ENCODE measurements around the gene TREM2.
"Not testable (repeated sequence)": the region's sequence is repeated elsewhere in the genome, so short reads cannot be mapped to it uniquely, and the experiment has no call there.

Gene TREM2
- total RNA-seq, result 185 to 469 (median 317) reads per million in 17 experiments

DNA sequence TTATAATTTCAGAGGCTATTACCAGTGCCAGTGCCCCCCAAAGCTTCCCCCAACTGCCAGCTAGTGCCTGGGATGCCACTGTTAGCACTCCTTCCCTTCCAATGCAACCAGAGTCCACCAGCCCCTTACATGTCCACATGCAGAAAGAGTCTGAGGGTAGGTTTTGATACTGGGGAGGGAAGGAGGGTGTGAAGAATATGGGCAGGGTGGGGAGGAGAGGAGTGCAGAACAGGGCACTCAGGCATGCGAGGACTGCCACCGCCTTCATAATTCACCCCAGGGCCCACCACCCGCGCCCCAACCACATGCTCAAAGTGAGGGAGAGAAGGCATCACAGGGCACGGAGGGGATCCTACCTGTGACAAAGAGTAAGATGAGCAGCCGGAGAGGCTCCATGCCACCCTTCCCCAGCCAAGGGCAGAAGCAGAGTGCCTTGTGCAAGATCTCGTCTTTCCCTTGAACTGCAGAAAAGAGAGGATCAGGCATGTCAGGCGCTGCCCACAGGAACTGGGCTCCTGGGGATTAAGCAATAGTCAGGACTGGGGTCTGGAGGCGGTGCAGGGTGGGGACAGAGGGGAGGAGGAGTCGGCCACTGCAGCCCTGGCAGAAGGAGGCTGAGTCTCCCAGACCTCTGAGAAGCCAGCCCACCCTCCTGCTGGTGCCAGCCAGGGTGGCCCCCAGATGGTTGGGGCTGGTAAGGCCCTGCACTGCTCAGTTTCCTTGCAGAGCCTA lies at the start of gene TREM2:
Gene TREM2, minus strand, starts transcription at position 430 of the 732 bp plus-strand sequence. Its CDS starts 34 bp downstream, at position 396.
- DNase-seq, result peak; percentile 72 to 90 (median 87)

DNA sequence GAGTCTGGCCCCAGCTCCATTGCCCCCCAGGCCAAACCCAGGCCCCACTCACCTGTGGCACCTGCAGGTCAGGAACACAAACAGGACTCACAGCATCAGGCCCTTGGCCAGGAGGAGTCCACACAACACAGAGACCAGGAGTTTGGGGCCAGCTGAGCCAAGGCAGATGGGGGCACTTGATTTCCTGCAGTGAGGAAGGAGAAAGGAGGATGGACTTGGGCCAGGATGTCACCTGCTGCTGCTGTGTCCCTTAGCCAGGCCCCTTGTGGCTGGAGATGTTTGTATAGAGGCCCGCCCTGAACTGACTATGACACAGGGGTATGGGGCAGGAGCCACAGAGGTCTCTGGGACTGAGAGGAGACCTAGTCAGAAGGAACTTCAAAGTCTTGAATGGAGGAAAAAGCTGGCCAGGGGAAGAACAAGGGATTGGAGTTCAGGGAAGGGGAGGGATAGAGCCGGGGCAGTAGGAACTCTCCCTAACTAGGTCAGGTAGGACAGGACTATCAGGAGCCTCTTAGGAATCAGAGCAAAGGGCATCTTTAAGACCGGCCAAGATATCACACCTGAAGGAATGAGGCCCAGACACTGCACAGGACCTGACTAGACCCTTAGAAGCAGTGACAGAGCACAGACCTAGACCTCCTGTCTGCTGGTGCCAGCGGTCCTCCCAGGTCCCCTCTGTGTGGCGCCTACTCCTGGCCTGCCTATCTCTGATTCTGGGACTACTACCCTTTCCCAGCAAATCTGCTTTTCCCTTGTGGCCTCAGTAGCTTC lies 46.8 kb upstream of the TREM2 start:
- DNase-seq, result peak in 3 of 4 experiments; percentile 15 to 33 (median 18)

DNA sequence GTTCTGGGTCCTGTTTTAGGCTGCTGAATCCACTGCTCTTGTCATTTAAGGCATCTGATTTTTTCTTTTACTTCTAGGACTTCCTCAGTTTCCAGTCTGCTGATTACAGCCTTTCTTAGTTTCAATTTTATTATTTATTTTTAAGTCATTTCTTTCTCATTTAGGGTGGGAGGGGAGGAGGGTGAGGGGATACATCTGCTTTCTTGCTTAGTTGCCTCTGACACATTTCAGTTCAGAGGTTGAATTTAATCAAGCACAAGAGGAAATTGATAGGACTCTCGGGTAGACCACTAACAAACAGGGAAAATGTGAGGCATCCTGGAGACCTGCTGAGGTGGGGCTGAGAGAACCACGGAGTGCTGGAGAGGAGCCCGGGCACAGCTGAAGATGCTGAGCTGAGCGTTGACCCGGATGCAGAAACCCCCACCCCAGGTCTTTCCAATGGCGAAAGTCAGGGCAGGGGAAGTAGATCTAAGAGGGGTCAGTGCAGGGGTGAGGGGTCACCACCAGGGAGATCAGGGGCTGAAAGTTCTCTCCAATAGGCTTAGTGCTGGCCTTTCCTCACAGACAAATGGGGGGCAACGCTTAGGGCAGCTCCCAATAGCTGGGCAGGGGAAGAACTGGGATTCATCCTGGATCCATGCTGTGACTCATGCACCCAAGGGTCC lies 45.7 kb upstream of the TREM2 start:
- DNase-seq, result no peak

DNA sequence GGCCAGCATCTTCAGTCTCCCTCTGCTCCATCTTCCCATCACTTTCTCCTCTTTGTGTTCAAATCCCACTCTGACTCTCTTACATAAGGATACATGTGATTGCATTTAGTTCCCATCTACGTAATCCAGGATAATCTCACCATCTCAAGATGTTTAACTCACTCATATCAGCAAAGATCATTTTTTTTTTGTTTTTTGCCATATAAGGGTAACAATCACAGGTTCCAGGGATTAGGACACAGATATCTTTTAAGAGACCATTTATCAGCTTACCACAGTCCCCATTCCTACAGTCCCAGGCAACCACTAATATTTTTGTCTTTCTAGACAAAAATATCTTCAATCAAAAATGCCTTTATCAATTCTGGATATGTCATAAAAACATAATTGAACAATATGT lies 41.2 kb upstream of the TREM2 start:
- DNase-seq, result no peak

DNA sequence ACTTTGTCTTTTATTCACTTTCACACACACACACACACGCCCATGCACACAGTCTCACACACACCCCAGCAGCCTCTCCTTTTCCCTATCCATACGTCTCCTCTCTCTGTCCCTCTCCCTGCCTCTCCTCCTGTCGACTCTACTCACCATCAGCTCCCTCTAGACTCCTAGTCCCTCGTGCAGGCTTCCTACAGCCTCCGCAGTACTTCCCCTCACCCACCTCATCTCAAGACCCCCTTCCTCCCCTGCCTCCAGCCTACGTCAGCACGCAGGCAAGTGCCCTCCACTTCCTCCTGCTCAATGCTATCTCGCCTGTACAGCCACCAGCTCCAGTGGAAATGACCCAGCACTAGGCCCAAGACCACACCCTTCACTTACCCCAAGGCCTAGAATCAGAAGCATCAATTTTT lies 38.9 kb upstream of the TREM2 start:
- peak; percentile 37 to 56 (median 50) for DNase-seq

DNA sequence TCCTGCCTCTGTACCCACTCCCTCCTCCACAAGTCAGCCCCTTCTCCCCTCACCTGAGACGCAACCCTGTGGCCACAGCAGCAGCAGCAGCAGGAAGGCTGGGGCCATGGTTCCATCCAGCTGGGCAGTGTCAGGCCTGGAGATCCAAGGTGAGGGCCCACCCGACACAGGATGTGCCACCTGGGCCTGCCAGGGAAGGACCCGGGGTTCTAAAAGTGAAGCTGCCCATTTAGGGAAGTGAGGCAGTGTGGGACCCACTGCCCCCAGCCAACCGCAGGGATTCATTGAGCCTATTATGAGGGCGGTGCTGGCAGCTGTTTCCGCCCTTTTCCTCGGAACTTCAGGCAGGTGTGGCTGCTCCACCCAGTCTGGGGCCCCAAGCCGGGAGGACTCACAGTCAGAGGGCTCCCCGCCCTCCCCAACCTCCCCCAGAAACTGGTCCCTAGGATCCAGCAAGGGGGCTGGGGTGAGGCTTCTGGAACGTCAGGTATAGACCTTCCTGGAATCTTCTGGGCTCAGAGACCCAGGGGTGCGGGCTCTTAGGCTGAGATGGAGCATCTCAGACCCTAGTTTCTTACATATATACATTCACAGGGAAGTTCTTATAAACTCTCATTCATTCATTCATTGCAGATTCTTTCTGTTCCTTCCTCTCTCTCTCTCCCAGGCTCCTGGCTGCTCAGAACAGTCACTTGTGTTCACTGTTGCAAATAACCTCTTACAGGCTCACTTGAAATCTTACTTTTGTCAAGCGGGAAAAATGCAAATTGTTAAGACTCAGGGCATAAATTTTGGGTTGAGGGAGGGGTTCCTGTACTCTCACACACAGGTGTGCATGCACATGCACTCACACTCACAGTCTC lies 38.2 kb upstream of the TREM2 start, which contains the start of gene TREML2:
Gene TREML2, minus strand, starts transcription at position 249 of the 863 bp plus-strand sequence. Its CDS starts 141 bp downstream, at position 108.
- DNase-seq, result peak in 3 of 4 experiments; percentile 27 to 50 (median 31)

DNA sequence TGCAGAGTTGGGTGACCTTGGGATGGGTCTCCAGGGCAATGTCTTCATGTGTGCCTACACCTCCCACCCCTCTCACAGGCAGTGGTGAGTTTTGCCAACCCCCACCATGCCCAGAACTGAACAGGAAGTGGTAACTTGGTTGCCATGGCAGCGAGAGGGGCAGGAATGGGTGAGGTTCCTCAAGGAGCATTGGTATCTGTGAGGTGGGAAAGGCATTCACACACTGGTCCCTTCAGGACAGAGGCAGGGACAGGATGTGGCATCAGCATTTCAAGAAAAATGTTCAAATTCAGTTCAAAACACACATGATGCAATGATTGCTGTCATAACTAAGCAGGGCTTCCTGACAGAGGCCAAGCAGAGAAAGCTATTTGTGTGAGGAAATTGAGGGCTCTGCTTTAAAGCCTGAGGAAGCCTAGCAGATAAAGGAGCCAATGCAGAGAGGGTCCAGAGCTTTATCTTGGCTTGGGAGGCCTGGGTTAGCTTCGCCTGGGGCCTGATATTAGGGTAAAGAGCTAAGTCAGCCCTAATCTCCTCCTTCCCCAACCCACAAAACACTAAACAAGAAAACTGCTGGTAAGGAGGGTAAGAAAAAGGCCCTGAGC lies 37.5 kb upstream of the TREM2 start:
- DNase-seq, result peak; percentile 63 to 82 (median 76)

DNA sequence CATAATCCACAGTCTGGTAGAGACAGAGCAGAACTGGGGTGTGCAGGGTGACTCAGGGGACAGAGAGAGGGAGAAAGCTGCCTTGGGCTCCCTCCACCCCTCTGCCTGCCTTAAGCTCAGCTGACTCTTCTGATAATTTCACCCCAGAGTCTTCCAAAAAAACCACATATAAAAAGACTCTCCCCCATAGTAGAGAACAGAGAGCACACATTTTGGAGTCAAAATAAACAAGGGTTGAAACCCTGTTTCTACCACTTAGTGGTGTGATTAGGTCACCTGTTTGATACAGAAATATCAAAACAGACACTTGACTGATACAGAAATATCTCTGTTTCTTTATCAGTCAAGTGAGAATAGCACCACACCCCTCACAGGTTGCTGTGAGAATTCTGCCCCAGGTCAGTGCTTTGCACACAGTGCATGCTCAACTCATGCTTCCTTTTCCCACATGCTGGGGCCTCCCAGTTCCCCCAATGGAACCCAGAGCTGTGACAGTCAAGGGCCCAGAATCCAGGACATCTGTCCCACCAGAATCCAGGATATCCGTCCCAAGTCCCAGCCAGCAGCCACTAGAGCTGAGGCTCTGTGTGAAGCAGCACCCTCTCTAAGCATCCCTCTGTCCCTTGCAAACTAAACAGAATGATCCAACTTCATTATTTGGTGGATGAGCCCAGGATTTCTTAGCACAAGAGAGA lies 36.8 kb upstream of the TREM2 start:
- DNase-seq, result no peak

DNA sequence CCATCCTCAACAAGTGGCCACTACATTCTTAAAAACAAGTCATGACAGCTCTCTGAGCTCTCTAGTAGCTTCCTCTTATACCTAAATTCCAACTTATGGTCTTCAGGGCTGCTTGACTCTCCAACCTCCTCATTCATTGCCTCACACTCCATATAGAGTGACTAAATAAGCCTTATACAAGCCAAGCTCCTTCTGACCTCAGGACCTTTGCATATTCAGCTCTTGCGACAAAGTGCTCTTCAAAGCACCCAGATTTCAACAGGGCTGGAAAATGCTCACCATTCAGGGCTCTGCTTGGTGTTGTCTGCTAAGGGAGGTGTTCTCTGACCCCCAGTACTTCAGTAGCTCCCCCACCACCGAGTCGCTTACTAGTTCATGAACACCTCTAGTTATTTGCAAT lies 34.3 kb upstream of the TREM2 start:
- DNase-seq, result peak in 1 of 4 experiments; percentile 43

DNA sequence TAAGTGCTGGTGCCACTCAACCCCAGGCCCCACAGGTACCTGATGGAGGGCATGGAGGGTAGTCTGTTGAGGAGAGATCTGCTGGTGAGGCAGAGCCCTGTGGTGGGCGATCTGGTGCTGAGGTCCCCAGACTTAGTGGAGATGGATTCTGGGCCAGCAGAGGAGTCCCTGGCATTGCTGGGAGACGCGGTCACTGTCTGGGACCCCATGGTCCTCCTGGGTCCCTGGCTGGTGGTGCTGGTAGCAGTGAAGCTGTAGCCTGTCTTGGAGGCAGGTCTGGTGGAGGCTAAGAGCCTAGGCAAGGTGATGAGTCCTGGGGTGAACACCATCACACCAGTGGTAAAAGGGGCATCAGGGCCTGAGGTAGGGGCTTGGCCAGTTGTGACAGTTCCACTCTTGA lies 31.5 kb upstream of the TREM2 start:
- no peak for DNase-seq

DNA sequence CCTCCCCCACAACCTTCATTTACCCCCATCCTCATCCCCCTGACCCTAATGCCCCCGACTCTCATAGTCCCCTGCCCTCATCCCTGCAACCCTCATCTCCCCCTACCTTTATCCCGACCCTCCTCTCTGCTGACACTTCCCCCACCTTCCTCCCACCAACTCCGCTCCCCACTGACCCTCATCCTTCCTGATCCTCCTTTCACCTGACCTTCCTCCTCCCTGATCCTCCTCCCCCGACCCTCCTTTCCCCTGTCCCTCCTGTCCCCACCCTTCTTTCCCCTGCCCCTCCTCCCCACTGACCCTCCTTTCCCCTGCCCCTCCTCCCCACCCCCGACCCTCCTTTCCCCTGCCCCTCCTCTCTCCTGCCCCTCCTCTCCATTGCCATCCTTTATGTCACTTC lies 31.0 kb upstream of the TREM2 start:
- no peak for DNase-seq

DNA sequence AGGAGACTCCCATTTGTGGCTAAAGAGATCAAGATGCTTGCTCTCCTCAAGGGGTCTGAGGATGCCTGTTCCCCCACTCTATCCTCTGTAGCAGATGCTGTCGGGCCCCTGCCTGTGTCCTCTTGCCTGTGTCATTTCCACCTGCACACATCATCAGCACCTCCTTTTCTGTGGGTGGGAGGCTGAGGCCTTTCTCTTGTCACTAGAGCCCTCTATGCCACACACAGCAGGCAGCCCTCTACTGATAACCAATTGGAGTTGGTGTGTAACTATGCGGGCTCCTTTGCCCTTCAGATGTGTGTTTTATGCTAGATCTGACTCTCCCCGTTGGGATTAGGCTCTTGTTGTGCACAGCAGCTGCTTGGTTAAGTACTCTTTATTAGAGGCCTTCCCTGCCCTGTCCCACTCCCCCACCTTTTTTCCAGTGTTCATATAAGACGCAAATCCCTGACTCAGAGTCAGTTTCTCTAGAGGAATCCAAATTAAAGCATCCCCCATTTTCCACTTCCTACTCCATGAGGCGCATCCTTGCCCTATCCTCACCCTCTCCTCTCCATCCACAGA lies 30.3 kb upstream of the TREM2 start:
- no peak for DNase-seq

DNA sequence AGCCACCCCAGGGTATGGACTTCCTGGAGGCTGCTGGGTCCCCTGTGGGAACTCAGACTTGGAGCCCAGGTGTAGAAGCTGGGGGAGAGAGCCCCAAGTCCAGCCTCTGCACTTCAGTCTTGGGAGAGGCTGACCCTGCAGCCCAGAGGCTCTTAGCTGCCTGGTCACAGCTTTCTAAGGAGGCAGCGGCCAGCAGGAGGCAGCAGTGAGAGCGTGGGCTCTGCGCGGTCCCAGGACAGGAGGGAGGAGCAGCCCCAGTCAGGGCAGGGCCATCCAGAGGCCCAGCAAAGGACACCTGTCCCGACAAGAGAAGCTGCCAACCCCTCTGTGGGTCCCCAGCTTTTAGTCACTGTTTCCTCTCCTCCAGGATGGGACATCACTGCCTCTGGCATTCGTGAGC lies 28.7 kb upstream of the TREM2 start:
- peak; percentile 37 to 82 (median 62) for DNase-seq

DNA sequence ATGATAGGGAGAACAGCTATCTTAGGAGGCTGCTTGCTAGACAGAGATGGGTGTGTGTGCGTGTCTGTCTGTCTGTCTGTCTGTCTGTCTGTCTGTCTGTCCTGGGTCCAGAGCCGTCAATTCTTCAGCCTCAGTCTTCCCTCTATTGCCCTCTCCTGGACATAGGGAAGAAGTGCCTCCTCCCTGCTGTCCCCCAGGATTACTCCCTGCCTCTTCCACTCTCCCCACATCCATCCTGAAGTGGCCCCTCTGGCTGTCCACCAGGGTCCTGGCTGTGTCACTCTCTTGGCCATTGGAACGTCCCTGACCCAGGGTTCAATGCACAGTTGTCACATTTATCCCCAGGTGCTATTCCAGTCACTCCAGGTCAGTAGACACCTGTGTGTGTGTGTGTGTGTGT lies 27.9 kb upstream of the TREM2 start:
- no peak for DNase-seq

DNA sequence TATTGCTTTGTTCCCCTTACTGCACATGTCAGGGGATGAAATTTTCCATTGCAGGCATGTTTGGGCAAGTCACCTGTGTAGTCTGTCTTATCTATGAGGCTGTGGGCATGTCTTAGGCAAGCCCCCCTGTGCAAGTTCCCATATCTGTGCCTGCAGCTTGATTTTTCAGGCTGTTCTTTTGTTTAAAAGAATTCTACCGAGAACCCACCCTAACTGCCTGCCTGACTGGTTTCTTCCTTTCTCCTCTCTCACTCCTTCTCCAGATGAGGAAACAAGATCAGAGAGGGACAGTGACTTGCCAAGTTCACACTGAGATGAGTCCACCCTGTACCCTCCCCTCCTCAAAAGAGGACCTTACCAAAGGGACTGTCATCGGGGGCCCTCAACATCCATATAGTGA lies 27.1 kb upstream of the TREM2 start:
- DNase-seq, result no peak

DNA sequence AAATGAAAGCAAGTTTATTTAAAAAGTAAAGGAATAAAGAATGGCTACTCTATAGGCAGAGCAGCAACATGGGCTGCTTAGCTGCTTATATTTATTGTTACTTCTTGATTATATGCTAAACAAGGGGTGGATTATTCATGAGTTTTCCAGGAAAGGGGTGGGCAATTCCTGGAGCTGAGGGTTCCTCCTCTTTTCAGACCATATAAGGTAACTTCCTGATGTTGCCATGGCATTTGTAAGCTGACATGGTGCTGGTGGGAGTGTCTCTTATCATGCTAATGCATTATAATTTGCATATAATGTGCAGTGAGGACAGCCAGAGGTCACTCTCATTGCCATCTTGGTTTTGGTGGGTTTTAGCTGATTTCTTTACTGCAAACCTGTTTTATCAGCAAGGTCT lies 26.1 kb upstream of the TREM2 start:
- DNase-seq, result not testable (repeated sequence)

DNA sequence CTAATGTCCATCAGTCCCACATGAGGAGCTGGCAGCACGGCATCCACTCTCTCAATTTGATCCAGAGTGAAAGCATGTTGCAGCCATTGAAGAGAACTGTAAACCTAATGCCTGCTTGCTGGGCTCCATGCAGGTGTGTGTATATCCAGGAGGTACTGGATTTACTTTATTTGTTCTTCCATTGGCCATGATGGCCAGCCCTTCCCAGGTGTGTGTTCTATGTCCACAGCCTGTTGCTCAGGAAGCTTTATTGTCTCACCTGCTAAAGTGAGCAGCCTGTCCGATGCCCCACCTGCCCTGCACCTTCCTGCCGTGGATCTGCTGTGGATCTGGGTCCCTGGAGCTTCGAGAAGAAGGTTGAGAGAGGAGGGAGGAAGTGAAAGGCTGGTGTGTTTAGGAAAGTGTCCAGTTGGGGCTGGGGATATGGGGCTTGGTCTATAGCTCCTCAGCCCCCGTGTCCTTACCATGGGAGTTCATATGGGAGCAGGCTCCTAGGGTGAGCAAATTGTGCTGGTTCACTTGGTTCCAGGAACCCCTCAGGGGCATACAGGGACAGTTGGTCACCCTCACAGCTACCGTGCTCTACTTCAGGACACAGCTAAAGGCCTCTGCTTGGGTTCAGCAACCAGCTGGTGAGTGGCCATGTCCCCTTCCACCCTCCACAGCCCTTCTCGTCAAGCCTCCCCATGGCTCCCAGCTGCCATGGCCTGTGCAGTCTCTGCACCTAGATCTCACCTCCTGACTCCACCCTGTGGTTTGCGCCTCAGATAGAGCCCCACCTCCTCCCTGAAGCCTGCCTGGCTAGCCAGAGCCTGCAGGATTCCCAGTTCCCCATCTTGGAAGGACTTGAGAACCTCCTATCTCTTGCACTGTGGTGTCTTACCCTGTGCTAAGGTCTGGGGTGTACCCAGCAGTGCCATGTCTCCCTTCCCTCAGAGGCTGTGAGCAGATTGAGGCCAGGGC lies 25.3 kb upstream of the TREM2 start:
- no peak for DNase-seq

DNA sequence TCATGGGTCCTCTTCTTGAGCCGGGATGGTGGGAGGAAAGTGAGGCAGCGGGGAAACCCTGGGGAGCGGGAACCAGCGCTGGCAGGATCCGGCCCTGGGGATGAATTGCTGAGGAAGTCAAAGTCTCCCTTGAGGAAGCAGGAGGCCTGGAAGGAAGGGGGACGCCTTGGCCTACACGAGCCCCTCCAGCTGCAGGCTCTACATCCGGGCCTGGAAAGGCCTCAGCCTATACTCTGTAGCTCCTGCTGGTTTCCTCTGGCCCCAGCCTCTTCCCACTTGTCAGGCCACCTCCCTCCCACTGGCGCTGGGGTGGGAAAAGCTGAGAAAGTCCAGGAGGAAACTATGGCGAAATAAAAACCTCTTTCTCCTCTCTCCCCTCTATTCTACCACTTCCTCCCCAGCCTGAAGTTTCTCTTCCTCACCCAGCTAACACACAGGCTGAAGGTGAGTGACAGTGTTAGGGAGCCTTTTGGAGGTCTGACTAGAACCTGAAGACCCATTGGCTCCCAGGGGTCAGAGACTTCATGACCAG lies 23.2 kb upstream of the TREM2 start:
- DNase-seq, result peak; percentile 43 to 68 (median 60)

DNA sequence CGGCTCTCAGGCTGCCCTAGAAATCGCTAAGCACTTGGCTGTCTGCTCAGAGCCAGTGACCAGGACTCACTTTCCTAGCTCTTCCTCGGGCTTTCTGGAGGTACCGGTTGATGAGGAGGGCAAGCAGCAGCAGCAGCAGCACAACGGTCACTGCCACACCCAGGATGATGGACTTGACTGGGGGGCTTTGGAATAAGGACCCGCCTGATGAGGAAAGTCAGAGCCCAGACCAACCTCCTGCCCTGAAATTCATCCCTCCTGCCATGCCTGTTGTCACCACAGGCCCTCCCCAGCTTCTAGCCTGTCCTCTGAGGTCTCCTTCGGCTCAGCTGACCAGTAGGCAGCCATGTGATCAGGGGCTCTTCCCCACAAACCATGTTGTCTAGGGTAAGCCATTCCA lies 21.8 kb upstream of the TREM2 start:
- DNase-seq, result no peak

Measured in suppressor macrophage (primary cell).